Measurements from ENCODE around the gene CDH4.

The CDH4 gene

GRCh38 chr20:61702246-61702645 lies 450.2 kb downstream of the CDH4 start:
- DNase-seq, result no peak

DNA sequence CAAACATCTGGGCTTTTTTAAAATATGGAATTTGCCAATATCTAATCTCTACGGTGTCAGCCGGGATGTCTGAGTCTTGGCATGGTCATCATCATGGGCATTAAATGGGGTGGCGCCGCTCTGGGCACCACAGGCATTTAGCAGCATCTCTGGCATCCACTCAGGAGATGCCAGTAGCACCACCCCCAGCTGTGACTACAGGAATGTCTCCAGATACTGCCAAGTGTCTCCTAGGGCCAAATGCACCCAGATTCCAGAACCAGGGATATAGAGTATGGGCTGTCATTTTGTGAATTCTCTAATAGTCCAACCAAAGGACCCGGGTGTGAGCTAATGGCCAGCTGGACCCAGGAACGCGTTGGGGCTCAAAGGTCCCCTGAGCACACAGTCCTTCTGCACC lies 452.6 kb downstream of the CDH4 start:
- no peak for DNase-seq

- DNase-seq, result no peak
These were observed 453.6 kb downstream of the CDH4 start for GRCh38 chr20:61705386-61706258.

DNA sequence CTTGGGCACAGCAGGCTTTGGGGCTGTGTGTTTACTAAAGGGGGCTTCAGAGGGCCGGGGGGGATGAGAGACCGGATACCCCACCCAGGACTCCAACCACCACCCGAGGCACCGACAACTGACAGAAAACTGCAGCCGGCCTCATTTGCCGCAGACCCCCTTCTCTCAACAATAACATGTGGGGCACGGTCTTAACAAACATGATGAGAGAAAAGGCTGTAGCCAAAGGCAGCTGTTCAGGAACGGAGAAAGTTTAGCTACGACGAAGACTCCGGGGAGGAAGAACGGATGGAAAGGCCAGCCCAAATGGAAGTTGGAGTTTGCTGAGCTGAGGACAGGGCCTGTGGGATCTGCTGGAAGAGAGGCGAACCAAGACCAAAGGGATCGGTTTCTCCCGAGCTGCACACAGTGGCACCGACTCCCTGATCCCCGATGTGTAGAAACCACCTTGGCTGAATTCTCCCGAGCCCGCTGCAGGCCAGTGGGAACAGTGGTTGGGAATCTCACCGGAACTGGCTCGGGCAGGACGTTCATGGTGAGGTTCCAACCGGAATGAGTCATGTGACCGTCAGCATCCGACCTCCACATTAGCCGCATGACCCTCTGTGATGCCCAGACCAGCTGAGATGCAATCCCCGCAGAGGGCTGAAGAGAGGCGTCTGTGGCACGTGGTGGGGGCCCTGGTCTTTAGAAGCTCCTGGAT lies 454.3 kb downstream of the CDH4 start:
- no peak for DNase-seq

DNA sequence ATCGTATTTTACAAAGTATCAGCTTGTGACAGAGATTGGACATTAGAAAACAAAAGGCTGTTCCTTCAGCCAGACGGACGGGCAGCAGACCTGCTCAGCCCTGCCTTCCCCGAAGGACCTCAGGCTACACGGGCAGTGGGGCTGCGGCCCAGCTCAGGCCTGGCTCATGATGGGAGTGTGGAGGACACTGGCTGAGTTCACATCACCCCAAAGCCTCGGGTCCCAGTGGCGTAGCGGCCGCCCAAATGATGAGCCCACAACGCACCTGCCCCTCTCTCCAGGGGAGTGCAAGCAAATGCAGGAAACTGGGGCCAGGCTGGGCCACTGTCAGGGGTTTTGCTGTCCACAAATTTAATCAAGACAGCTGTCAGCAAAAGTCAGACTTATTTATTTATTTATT lies 456.8 kb downstream of the CDH4 start:
- DNase-seq, result no peak

GRCh38 chr20:61710108-61710507 lies 458.0 kb downstream of the CDH4 start:
- DNase-seq, result no peak

DNA sequence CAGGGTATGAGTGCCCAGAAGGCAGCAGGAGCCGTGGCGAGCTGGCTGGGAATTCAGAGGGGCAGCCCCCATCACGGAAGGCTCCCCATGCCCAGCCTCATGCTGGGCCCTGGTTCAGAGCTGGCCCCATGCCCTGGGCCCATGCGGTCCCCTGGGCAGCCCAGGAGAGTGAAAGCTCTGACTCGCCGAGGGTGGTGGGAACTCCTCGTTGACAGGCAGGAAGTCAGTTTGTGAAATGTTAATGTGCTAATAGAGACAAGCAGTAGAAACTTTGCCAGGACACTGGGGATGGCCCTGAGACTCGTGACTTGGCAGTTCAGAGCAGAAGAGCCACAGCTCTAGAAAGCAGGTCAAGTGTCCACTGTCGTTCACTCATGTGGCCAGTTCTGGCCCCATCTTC lies 460.6 kb downstream of the CDH4 start:
- DNase-seq, result no peak

- DNase-seq, result no peak
These were observed 466.4 kb downstream of the CDH4 start for GRCh38 chr20:61718361-61719005.

DNA sequence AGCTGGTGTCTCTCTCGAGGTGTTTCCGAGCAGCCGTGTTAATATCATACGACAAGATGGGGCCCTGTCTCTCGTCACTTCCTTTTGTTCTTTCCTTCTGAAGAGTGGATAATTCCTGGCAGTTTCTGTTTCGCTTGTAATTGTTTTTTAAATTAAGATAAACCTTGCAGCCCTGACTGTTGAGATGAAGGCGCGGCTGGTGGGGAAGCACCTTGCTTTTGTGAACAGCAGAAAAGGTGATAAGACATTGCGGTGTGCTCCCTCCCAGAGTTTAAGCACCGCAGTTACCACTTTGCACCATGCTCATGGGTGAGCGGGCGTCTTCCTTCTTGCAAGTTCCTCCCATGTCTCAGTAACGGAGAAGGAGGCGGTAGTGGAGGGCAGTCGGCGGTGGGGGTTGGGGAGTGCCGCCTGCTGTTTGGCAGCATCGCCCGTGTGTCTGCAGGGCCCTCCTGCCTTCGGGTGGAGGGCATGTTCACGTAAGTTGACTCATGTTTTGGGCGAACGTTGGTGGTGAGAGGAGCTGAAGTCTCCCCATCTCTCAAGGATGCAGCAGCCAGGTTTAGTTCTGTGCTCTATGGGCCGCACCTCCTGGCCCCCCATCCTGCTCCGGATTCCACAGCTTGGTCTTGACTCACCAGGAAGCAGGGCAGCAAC lies 467.8 kb downstream of the CDH4 start:
- peak; percentile 23 for DNase-seq

DNA sequence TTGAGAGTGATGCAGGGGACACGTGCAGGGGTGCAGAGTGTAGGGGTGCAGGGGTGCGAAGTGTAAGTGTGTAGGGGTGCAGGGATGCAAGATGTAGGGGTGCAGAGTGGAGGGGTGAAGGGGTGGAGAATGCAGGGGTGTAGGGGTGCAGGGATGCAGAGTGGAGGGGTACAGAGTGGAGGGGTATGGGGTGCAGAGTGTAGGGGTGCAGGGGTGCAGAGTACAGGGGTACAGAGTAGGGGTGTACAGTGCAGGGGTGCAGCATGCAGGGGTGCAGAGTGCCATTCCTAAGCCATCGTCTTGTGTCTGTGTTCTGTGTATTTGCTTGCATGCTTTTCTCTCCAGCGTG lies 468.3 kb downstream of the CDH4 start:
- DNase-seq, result no peak

- DNase-seq, result no peak
These were observed 470.2 kb downstream of the CDH4 start for GRCh38 chr20:61722146-61722678.

DNA sequence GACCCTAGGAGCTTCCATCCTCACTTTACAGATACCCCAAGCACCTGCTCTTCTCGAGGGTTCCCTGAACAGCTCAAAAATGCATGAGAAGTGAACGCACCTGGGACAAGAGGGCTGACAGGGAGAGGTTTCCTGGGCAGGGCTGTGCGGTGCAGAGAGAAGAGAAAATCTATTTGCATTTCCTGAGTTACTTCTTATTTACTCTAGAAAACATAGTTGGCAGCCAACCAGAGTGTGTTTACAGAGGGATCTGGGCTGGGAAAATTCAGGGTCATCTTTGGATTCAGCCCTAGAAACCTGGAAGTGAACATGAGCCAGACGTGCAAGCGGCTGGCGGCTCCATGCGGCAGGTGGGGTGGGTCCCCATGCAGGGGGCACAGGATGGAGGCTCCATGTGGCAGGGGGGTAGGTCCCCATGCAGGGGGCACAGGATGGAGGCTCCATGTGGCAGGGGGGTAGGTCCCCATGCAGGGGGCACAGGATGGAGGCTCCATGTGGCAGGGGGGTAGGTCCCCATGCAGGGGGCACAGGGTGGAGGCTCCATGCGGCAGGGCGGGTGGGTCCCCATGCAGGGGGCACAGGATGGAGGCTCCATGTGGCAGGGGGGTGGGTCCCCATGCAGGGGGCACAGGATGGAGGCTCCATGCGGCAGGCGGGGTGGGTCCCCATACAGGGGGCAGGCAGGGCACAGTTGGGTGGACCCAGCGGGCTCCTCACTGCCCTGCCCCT lies 471.6 kb downstream of the CDH4 start:
- no peak for DNase-seq

DNA sequence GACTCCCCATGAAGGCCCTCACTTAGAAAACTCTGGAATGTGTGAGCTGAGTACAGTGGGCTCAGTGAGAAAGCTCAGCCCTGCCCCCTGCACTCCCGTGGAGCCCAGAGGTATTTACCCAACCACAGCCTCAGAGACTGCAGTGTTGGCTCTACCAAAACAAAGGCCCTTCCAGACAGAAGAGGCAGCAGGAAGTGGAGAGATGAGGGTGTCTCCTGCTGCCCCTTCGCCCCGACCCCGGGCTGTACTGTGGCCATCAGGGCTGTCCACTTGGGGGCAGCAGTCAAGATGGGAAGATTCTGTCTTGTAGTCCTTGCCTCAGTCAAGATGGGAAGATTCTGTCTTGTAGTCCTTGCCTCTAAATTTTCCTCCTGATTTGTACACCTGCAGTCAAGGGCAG lies 472.3 kb downstream of the CDH4 start:
- DNase-seq, result no peak

- no peak for DNase-seq
These were observed 473.1 kb downstream of the CDH4 start for GRCh38 chr20:61725145-61725544.

GRCh38 chr20:61725966-61726365 lies 473.9 kb downstream of the CDH4 start:
- no peak for DNase-seq

- no peak for DNase-seq
These were observed 474.9 kb downstream of the CDH4 start for GRCh38 chr20:61726979-61727378.

DNA sequence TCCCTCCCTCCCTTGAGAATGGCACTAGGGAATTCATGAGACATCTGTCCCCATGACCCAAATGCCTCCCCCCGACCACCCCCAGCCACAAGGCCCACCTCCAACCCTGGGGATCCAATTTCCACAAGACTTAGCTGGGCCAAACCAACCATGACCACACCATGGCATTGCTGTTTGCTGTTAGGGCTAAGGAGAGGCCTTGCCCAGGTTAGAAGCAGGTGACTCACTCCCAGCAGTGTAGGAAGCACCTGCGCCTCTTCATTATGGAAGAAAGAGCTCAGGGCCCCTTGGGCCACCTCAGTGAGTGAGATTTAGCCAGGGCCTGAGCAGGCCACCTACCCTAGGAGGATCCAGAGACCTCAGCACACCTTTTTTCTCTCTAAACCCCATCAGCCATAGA lies 475.7 kb downstream of the CDH4 start:
- DNase-seq, result no peak

DNA sequence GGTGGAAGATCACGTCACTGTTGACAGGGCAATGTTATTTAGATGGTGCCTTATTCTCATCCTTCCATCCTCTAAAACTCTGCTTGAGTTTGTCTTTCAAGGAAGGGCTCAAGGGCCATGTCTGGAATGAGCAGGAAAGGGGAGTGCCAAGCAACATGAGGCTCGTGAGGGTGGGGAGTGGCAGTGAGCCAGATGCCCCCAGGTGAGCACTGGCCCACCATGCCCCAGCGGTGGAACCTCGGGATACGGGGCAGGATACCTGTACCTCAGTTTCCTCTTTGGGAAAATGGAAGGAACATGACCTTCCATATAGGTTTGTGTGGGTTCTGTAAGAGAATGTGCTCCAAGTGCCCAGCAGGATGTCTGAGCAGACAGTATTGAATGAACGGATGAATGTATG lies 476.3 kb downstream of the CDH4 start:
- DNase-seq, result no peak

GRCh38 chr20:61728786-61729770 lies 477.0 kb downstream of the CDH4 start:
- no peak for DNase-seq

GRCh38 chr20:61730631-61731362 lies 478.7 kb downstream of the CDH4 start:
- no peak for DNase-seq
